ENCODE data around the gene NSL1.

NSL1 gene

DNA sequence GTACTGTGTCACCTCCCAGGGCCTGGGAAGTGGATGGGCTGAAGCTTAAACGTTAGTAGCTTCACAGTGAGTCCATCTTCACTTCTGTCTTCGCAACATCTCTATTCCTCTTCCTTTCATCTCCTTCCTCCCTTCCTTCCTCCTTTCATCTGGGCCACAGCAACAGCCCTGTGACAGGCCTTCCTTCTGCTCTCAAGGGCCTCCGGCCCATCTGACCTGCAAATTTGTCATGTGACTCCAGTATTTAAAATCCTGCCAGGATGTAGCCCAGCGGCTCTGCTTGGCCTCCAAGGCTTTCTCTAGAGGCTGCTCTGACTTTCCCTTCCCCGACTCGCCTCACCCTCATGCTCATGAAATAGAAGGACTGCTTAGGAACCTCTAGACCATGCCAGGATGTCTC lies 81.0 kb downstream of the NSL1 start:
- Histone ChIP-seq H3K36me3 (ENCODE audit: insufficient read depth, low read length) (no peaks in the 10 kb centered on the region), H3K27ac (ENCODE audit: low read length) (no peak overlapping the region), H4K20me1 (ENCODE audit: insufficient read depth, low read length) (no peaks in the 10 kb centered on the region), H2AFZ (ENCODE audit: low read depth, low read length) (no peak overlapping the region), H3K4me3 (ENCODE audit: low read depth in 1 of 2, low read length in 2 of 2) (no peak overlapping the region), H3K27me3 (ENCODE audit: insufficient read depth, low read length, poor library complexity) (no peaks in the 10 kb centered on the region), H3K9ac (ENCODE audit: low read depth, low read length) (no peak overlapping the region), H3K79me2 (ENCODE audit: insufficient read depth, low read length) (no peaks in the 10 kb centered on the region), H3K4me2 (ENCODE audit: insufficient read depth, low read length) (no peak overlapping the region), H3K4me1 (ENCODE audit: insufficient read depth, low read length) (no peaks in the 10 kb centered on the region), H3K9me3 (ENCODE audit: insufficient read depth, low read length, severe bottlenecking) (no peaks in the 10 kb centered on the region)
- DNase-seq, result no peak
- TF ChIP-seq EZH2 (IDR thresholded peaks at IDR 0.05; ENCODE audit: borderline replicate concordance, low read depth, low read length, severe bottlenecking), result no peak
- TF ChIP-seq, protein P1, sequence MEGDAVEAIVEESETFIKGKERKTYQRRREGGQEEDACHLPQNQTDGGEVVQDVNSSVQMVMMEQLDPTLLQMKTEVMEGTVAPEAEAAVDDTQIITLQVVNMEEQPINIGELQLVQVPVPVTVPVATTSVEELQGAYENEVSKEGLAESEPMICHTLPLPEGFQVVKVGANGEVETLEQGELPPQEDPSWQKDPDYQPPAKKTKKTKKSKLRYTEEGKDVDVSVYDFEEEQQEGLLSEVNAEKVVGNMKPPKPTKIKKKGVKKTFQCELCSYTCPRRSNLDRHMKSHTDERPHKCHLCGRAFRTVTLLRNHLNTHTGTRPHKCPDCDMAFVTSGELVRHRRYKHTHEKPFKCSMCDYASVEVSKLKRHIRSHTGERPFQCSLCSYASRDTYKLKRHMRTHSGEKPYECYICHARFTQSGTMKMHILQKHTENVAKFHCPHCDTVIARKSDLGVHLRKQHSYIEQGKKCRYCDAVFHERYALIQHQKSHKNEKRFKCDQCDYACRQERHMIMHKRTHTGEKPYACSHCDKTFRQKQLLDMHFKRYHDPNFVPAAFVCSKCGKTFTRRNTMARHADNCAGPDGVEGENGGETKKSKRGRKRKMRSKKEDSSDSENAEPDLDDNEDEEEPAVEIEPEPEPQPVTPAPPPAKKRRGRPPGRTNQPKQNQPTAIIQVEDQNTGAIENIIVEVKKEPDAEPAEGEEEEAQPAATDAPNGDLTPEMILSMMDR (IDR thresholded peaks at IDR 0.05; ENCODE audit: borderline replicate concordance, extremely low read depth, low read length, poor library complexity, severe bottlenecking), result no peak
- no peak for ATAC-seq (ENCODE audit: insufficient read depth, low read depth)

- no peak for DNase-seq
These were observed 87.5 kb downstream of the NSL1 start for GRCh38 chr1:212703991-212704564.

DNA sequence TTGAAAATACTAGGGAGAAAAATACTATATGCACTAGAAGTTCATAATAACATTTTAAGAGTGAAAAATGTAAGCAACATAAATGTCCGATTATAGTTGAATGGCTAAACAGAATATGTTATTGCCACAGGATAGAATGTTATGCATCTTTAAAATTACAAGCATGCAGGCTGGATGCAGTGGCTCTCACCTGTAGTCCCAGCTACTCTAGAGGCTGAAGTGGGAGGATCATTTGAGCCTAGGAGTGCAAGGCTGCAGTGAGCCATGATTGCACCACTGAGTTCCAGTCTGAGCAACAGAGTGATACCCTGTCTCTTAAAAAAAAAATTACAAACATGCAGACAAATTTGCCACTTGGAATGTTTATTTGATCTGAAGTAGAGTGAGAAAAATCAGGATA lies 88.9 kb downstream of the NSL1 start:
- no peak overlapping the region for H3K4me2 ChIP-seq (ENCODE audit: insufficient read depth, low read length)
- H3K36me3 ChIP-seq (ENCODE audit: insufficient read depth, low read length), result no peaks in the 10 kb centered on the region
- H3K9ac ChIP-seq (ENCODE audit: low read depth, low read length), result no peak overlapping the region
- H3K4me3 ChIP-seq (ENCODE audit: low read depth in 1 of 2, low read length in 2 of 2), result no peak overlapping the region
- TF ChIP-seq EZH2 (IDR thresholded peaks at IDR 0.05; ENCODE audit: borderline replicate concordance, low read depth, low read length, severe bottlenecking), result no peak
- TF ChIP-seq, protein P1 (IDR thresholded peaks at IDR 0.05; ENCODE audit: borderline replicate concordance, extremely low read depth, low read length, poor library complexity, severe bottlenecking), result no peak
- H4K20me1 ChIP-seq (ENCODE audit: insufficient read depth, low read length), result no peaks in the 10 kb centered on the region
- ATAC-seq (ENCODE audit: insufficient read depth, low read depth) (no peak), DNase-seq (no peak)
- no peak overlapping the region for H3K27ac ChIP-seq (ENCODE audit: low read length)
- H2AFZ ChIP-seq (ENCODE audit: low read depth, low read length), result no peak overlapping the region
- H3K9me3 ChIP-seq (ENCODE audit: insufficient read depth, low read length, severe bottlenecking), result no peaks in the 10 kb centered on the region
- H3K4me1 ChIP-seq (ENCODE audit: insufficient read depth, low read length), result peaks cover 25% of the 10 kb centered on the region
- H3K79me2 ChIP-seq (ENCODE audit: insufficient read depth, low read length), result no peaks in the 10 kb centered on the region
- H3K27me3 ChIP-seq (ENCODE audit: insufficient read depth, low read length, poor library complexity), result peaks cover 15% of the 10 kb centered on the region

More at GRCh38 chr1:212703991-212704564, 87.5 kb downstream of the NSL1 start:
- Histone ChIP-seq H3K27ac (ENCODE audit: low read length) (no peak overlapping the region), H3K4me2 (ENCODE audit: insufficient read depth, low read length) (no peak overlapping the region), H3K79me2 (ENCODE audit: insufficient read depth, low read length) (no peaks in the 10 kb centered on the region), H3K27me3 (ENCODE audit: insufficient read depth, low read length, poor library complexity) (peaks cover 11% of the 10 kb centered on the region), H2AFZ (ENCODE audit: low read depth, low read length) (no peak overlapping the region), H3K9me3 (ENCODE audit: insufficient read depth, low read length, severe bottlenecking) (no peaks in the 10 kb centered on the region), H3K9ac (ENCODE audit: low read depth, low read length) (no peak overlapping the region), H3K4me1 (ENCODE audit: insufficient read depth, low read length) (peaks cover 13% of the 10 kb centered on the region), H4K20me1 (ENCODE audit: insufficient read depth, low read length) (no peaks in the 10 kb centered on the region), H3K4me3 (ENCODE audit: low read depth in 1 of 2, low read length in 2 of 2) (no peak overlapping the region), H3K36me3 (ENCODE audit: insufficient read depth, low read length) (no peaks in the 10 kb centered on the region)
- TF ChIP-seq EZH2 (IDR thresholded peaks at IDR 0.05; ENCODE audit: borderline replicate concordance, low read depth, low read length, severe bottlenecking), result no peak
- TF ChIP-seq, protein P1 (IDR thresholded peaks at IDR 0.05; ENCODE audit: borderline replicate concordance, extremely low read depth, low read length, poor library complexity, severe bottlenecking), result no peak
- ATAC-seq (ENCODE audit: insufficient read depth, low read depth), result no peak
